ENCODE measurements around the gene SLC9A2.

DNA sequence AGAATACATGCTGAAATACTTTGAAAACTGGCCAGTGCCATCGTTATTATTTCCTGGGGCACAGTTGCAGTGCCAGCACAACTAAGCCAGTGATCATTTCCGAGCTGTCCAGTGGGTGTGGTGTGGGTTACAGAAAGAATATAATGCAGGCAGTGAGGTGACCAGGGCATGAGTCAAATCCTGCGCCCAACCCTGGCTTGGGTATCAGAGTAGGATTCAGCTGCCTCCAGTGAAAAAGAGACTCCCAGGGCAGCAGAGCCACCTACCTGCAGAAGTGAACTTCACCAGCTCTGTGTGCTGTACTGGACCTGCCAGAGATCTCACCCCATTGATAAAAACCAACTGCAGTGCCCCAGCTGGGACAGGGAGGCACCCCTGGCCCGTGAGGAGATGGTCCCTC lies 18.0 kb downstream of the SLC9A2 start:
- TF ChIP-seq, protein P1, sequence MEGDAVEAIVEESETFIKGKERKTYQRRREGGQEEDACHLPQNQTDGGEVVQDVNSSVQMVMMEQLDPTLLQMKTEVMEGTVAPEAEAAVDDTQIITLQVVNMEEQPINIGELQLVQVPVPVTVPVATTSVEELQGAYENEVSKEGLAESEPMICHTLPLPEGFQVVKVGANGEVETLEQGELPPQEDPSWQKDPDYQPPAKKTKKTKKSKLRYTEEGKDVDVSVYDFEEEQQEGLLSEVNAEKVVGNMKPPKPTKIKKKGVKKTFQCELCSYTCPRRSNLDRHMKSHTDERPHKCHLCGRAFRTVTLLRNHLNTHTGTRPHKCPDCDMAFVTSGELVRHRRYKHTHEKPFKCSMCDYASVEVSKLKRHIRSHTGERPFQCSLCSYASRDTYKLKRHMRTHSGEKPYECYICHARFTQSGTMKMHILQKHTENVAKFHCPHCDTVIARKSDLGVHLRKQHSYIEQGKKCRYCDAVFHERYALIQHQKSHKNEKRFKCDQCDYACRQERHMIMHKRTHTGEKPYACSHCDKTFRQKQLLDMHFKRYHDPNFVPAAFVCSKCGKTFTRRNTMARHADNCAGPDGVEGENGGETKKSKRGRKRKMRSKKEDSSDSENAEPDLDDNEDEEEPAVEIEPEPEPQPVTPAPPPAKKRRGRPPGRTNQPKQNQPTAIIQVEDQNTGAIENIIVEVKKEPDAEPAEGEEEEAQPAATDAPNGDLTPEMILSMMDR (IDR thresholded peaks at IDR 0.05): no peak
- TF ChIP-seq POLR2A (IDR thresholded peaks at IDR 0.05): no peak
